OCI-LY1 (cell line): ENCODE data around the gene PRR13.

ENCODE experiments used
- H2AFZ ChIP-seq: fragments of 200-600 bp; sonication (generic), shearing (Covaris generic); 2 replicates; pipeline ENCODE4 v1.6.0; 2014; ENCODE audit warnings: antibody characterized with exemption, mild to moderate bottlenecking, low read length
- H3F3A ChIP-seq: fragments of 200-600 bp; sonication (generic), shearing (Covaris generic); 2 replicates; pipeline ENCODE4 v1.6.0; 2014; ENCODE audit warnings: mild to moderate bottlenecking, antibody characterized with exemption, low read length, moderate library complexity; ENCODE audit not compliant: insufficient read depth
- H3K27ac ChIP-seq: fragments of 200-600 bp; sonication (generic); 2 replicates; pipeline ENCODE4 v1.5.1; 2014; ENCODE audit warnings: low read length, mixed run types, mild to moderate bottlenecking, low read depth; ENCODE audit not compliant: poor library complexity, severe bottlenecking
- H3K27me3 ChIP-seq: fragments of 200-600 bp; sonication (generic); 2 replicates; pipeline ENCODE4 v1.6.0; 2014; ENCODE audit warnings: antibody characterized with exemption, mild to moderate bottlenecking, low read length, moderate library complexity; ENCODE audit not compliant: insufficient read depth
- H3K36me3 ChIP-seq: fragments of 200-600 bp; sonication (generic); 2 replicates; pipeline ENCODE4 v1.6.1; 2014; ENCODE audit warnings: mild to moderate bottlenecking, antibody characterized with exemption, low read length, moderate library complexity, mixed read lengths; ENCODE audit not compliant: insufficient read depth
- H3K4me1 ChIP-seq: fragments of 200-600 bp; sonication (generic); 2 replicates; pipeline ENCODE4 v1.5.1; 2014; ENCODE audit warnings: mild to moderate bottlenecking, low read length, moderate library complexity; ENCODE audit not compliant: insufficient read depth, severe bottlenecking
- H3K4me2 ChIP-seq: fragments of 200-600 bp; sonication (generic), shearing (Covaris generic); 2 replicates; pipeline ENCODE4 v1.6.1; 2014; ENCODE audit warnings: low read length
- H3K4me3 ChIP-seq: fragments of 200-600 bp; sonication (generic); 2 replicates; pipeline ENCODE4 v1.5.1; 2014; ENCODE audit warnings: low read length, low read depth, mild to moderate bottlenecking, mixed read lengths; ENCODE audit not compliant: poor library complexity, severe bottlenecking
- H3K79me2 ChIP-seq: fragments of 200-600 bp; shearing (Covaris generic); 2 replicates; pipeline ENCODE4 v1.6.1; 2016; ENCODE audit warnings: mixed run types, low read length, mixed read lengths; ENCODE audit not compliant: insufficient read depth
- H3K9ac ChIP-seq: fragments of 200-600 bp; sonication (generic), shearing (Covaris generic); 2 replicates; pipeline ENCODE4 v1.6.1; 2014; ENCODE audit warnings: mild to moderate bottlenecking, low read length, mixed read lengths
- H3K9me2 ChIP-seq: fragments of 200-600 bp; sonication (generic), shearing (Covaris generic); 2 replicates; pipeline ENCODE4 v1.6.1; 2014; ENCODE audit warnings: low read depth, mild to moderate bottlenecking, low read length, mixed read lengths
- H3K9me3 ChIP-seq: fragments of 200-600 bp; shearing (Covaris generic); 2 replicates; pipeline ENCODE4 v1.6.1; 2014; ENCODE audit warnings: low read length, mixed read lengths
- H4K20me1 ChIP-seq: fragments of 200-600 bp; sonication (generic), shearing (Covaris generic); 2 replicates; pipeline ENCODE4 v1.6.0; 2016; ENCODE audit warnings: mild to moderate bottlenecking, low read length; ENCODE audit not compliant: insufficient read depth
- CTCF ChIP-seq: fragments of 200-600 bp; sonication (generic), shearing (Covaris generic); IDR thresholded peaks from 2 replicates; pipeline ENCODE4 v1.5.1; 2017; ENCODE audit warnings: mild to moderate bottlenecking, antibody characterized with exemption, low read length, moderate library complexity, mixed read lengths
- EZH2 ChIP-seq: fragments of 200-600 bp; sonication (generic), shearing (Covaris generic); IDR thresholded peaks from 2 replicates; pipeline ENCODE4 v1.8.0; 2017; ENCODE audit warnings: borderline replicate concordance, mixed run types, mild to moderate bottlenecking, antibody characterized with exemption, low read length, moderate library complexity, mixed read lengths

Gene PRR13

GRCh38 chr12:53463802-53464560, 22.4 kb downstream of the PRR13 start:
- Histone ChIP-seq H3K9ac (no peak overlapping the region), H3K27me3 (no peaks in the 10 kb centered on the region), H2AFZ (no peak overlapping the region), H3K36me3 (peaks cover 100% of the 10 kb centered on the region), H3K4me1 (no peaks in the 10 kb centered on the region), H3K9me2 (no peaks in the 10 kb centered on the region), H3K9me3 (no peaks in the 10 kb centered on the region), H3K4me2 (no peak overlapping the region), H3K27ac (no peak overlapping the region), H3F3A (no peaks in the 10 kb centered on the region), H3K4me3 (no peak overlapping the region), H4K20me1 (no peaks in the 10 kb centered on the region; the same call in 1 of the 2 replicates), H3K79me2 (no peaks in the 10 kb centered on the region)
- TF ChIP-seq CTCF (no peak), EZH2 (no peak)

- no peak overlapping the region for H2AFZ ChIP-seq
- no peaks in the 10 kb centered on the region for H3F3A ChIP-seq
- H3K9me3 ChIP-seq = no peaks in the 10 kb centered on the region
- no peak overlapping the region for H3K4me2 ChIP-seq
- H3K79me2 ChIP-seq = no peaks in the 10 kb centered on the region
- no peaks in the 10 kb centered on the region for H3K27me3 ChIP-seq
- H3K9me2 ChIP-seq = no peaks in the 10 kb centered on the region
- H3K36me3 ChIP-seq = peaks cover 100% of the 10 kb centered on the region
- no peak overlapping the region for H3K27ac ChIP-seq
- no peak overlapping the region for H3K4me3 ChIP-seq
- no peak for TF ChIP-seq EZH2
- no peak for TF ChIP-seq CTCF
- H3K4me1 ChIP-seq = no peaks in the 10 kb centered on the region
- no peaks in the 10 kb centered on the region for H4K20me1 ChIP-seq
- no peak overlapping the region for H3K9ac ChIP-seq
Measured at GRCh38 chr12:53464685-53465418, 23.3 kb downstream of the PRR13 start.

GRCh38 chr12:53465679-53466078, 24.1 kb downstream of the PRR13 start:
- Histone ChIP-seq H3K27ac (no peak overlapping the region), H3K4me3 (no peak overlapping the region), H3F3A (no peaks in the 10 kb centered on the region), H3K9me3 (no peaks in the 10 kb centered on the region), H4K20me1 (no peaks in the 10 kb centered on the region), H3K9ac (no peak overlapping the region), H2AFZ (no peak overlapping the region), H3K79me2 (no peaks in the 10 kb centered on the region), H3K4me2 (no peak overlapping the region), H3K9me2 (no peaks in the 10 kb centered on the region), H3K4me1 (no peaks in the 10 kb centered on the region), H3K27me3 (no peaks in the 10 kb centered on the region), H3K36me3 (peaks cover 100% of the 10 kb centered on the region)
- TF ChIP-seq EZH2 = no peak
- TF ChIP-seq CTCF = no peak
